DMS114 treated with DMSO at 0.1 percent for 48 hours (cell line): ENCODE results near the gene RAD51C.
A peak's percentile ranks its signal among the peaks of the same experiment; 100 is the strongest.
"Not testable (repeated sequence)": the region's sequence is repeated elsewhere in the genome, so short reads cannot be mapped to it uniquely, and the experiment has no call there.

ENCODE experiments used
- DNase-seq: peaks from one replicate; lab custom pipeline; 2025; ENCODE audit not compliant: unreplicated experiment; lab: John Stamatoyannopoulos, UW

The RAD51C gene

GRCh38 chr17:58692239-58693055, at the start of gene RAD51C:
Gene RAD51C, plus strand, starts transcription at chr17:58692602. Its CDS starts 42 bp downstream, at chr17:58692644.
- peak; percentile 93 for DNase-seq

DNA sequence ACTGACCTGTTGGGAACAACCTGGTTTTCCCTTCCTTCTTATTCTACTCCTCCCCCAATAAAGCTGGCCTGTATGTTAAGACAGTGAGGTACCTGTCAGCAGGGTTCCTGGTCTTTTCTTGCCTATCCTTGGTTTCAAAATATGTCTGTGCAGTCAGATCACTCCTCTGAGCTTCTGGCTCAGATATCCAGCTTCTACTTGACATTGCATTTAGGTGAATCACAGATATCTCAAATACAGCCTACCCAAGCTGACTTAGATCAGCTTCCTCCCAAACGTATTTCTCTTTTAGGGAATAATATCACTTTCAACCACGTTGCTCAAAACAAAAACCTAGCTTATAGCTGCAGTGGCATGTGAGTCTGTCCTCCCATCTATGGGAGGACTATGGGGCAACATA, 49.3 kb upstream of the RAD51C start:
- no peak for DNase-seq

GRCh38 chr17:58648236-58648635, 44.2 kb upstream of the RAD51C start:
- no peak for DNase-seq

DNA sequence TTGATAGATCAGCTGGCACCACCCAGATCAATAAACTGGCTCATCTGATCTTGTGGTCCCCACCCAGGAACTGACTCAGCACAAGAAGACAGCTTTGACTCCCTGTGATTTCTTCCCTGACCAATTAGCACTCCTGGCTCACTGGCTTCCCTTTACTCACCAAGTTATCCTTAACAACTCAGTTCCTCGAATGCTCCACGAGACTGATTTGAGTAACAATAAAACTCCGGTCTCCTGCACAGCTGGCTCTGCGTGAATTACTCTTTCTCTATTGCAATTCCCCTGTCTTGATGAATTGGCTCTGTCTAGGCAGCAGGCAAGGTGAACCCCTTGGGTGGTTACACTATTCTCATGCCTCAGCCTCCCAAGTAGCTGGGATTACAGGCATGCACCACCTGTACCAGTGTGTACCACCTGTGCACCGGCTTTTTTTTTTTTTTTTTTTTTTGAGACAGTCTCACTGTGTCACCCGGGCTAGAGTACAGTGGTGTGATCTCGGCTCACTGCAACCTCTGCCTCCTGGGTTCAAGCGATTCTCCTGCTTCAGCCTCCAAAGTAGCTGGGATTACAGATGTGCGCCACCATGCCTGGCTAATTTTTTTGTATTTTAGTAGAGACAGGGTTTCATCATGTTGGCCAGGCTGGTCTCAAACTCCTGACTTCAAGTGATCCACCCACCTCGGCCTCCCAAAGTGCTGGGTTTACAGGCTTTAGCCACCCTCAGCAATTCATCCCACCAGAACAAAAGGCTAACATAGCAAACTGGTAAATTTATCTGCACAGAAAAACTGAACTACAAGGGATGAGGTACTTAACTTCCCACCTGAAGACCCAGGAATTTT, 34.2 kb upstream of the RAD51C start:
- DNase-seq, result not testable (repeated sequence)

GRCh38 chr17:58658804-58659713, 33.3 kb upstream of the RAD51C start:
- peak; percentile 82 for DNase-seq

DNA sequence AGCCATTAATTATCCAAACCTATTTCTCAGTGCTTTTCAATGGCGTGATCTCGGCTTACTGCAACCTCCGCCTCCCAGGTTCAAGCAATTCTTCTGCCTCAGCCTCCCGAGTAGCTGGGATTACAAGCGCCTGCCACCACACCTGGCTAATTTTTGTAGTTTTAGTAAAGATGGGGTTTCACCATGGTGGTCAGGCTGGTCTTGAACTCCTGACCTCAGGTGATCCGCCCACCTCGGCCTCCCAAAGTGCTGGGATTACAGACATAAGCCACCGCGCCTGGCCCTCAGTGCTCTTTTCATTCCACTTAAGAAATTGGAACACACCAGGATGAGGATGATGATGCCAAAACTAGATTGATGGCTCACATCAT, 32.7 kb upstream of the RAD51C start:
- not testable (repeated sequence) for DNase-seq

DNA sequence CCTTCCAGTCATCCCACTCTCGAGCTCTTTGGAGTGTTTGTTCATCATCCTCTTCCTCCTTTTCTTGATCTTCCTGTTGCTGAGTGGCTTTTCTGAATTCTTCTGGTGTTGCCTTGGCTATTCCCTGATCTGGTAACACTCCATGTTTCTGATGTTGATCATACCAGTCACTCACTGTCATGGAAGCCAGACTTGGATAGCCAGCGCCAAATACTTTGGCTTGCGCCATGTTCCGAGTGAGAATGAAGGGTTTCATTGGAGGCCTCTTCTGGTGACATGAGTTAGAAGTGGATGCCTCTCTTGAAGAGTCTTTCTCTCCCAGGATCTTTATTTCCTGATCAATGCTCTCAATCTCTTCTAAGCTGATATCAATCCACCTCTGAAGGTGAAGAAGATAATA, 31.8 kb upstream of the RAD51C start:
- no peak for DNase-seq

GRCh38 chr17:58661499-58661898, 30.9 kb upstream of the RAD51C start:
- DNase-seq, result no peak

DNA sequence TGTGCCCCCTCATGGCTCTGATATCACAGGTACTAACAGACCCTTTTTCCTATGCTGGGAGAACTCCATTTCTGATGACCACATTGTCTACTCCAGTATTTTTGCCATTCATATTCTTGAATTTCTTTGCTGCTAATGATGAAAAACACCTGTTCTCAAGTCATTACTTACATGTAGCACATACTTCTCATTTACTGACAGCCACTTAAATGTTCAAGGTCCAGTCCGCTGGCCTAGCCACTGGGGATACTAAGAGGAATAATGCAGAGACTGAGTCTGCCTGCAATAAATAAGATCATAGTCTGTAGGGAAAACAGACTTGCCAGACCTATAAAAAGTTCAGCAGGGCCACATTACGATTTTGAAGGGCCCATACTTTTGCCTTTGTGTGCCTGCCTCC, 28.1 kb upstream of the RAD51C start:
- no peak for DNase-seq

DNA sequence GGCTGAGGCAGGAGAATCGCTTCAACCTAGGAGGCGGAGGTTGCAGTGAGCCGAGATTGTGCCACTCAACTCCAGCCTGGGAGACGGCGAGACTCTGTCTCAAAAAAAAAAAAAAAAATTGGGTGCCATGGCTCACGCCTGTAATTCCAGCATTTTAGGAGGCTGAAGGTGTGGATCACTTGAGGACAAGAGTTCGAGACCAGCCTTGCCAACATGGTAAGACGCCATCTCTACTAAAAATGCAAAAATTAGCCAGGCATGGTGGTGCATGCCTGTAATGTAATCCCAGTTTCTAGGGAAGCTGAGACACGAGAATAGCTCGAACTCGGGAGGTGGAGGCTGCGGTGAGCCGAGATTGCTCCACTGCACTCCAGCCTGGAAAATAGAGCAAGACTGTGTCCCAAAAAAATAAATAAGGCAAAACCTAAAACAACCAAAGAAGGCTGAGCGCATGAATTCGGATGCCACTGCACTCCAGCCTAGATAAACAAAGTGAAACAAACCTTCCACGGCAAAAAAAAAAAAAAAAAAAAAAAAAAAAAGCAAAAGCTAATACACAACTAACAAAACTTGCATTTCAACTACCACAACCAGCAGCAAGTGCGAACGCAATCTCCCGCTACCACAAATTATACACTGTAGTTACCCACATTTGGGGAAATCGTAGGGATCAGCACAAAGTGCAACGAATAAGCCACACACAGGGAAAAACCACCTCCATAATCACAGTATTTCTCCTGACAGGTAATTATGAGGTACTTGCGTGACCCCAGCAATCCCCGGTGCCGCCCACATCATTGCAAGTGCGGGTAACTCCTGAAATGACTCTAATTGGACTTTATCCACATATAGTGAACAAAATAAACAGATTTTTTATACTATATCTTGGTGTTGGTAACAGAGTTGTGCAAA, 26.2 kb upstream of the RAD51C start:
- no peak for DNase-seq

- peak; percentile 91 for DNase-seq
These were observed 25.5 kb upstream of the RAD51C start for GRCh38 chr17:58666858-58667267.

DNA sequence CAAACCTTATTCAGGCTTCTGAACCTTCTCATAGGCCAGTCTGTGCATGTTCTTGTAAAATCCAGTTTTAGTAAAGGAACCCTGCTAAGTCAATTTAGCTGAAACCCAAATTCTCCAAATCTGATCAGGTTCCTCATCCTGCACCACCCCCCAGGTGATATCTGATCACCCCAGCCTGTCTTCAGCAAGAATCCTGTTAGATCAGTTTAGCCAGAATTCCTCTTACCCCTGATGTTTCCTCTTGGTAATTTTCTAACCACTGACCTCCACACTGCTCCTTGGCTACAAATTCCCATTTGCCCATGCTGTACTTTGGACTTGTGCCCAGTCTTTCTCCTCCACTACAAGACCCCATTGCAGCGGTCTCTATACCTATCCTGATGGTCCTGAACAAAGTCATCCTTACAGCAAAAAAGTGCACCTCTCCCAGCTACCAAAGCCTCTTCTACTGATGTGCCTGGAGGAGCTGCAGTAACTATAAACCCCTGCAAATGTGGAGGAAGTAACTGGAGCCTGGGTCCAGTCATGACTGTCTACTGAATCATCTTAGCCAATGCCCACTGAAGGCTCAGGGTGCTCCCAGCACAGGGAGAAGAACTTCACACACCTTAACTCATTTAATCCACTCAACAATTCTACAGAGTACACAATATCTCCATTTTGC, 24.3 kb upstream of the RAD51C start:
- DNase-seq, result no peak

DNA sequence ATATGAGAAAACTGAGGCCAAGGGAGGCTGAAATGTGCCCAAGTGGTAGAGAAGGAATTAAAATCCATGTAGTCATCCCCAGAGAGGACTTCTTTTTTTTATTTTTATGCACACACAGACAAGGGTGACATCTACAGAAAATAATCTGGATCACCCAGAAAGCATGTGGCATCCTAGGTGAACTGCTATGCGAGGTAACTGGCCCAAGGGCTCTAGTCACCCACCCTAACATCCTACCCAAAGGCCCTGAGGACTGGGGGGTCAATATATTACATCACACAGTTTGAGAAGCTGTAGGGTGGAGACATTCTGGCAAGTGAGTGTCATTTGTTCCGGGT, 23.8 kb upstream of the RAD51C start:
- DNase-seq, result no peak

- DNase-seq, result no peak
These were observed 22.5 kb upstream of the RAD51C start for GRCh38 chr17:58669853-58670252.

- DNase-seq, result no peak
These were observed 20.4 kb upstream of the RAD51C start for GRCh38 chr17:58671969-58672368.

GRCh38 chr17:58677194-58677880, 15.1 kb upstream of the RAD51C start:
- no peak for DNase-seq

GRCh38 chr17:58678287-58678686, 14.1 kb upstream of the RAD51C start:
- DNase-seq, result not testable (repeated sequence)

- DNase-seq, result peak; percentile 38
These were observed 13.0 kb upstream of the RAD51C start for GRCh38 chr17:58679263-58680037.
